Activated CD8-positive, alpha-beta memory T cell treated with anti-CD3 and anti-CD28 coated beads for 48 hours (primary cell): ENCODE measurements around the gene SCAMP4.

ENCODE experiments used
- DNase-seq, 3 experiments: peaks; one replicate each; pipeline ENCODE4 v3.0.0-alpha.2; 2020; ENCODE audit warnings: low read depth in 2 of 3, low spot score in 2 of 3

SCAMP4 gene

GRCh38 chr19:1905110-1905862 is at the start of gene SCAMP4, which contains the start of gene ADAT3:
SCAMP4 (plus strand) TSS chr19:1905399; CDS start chr19:1915020, 9,621 bp downstream.
ADAT3 (plus strand) TSS chr19:1905399; CDS start chr19:1912048, 6,649 bp downstream.
- DNase-seq: peak; percentile 79 to 97 (median 89)

- no peak for DNase-seq
Observed at GRCh38 chr19:1855828-1856255, 49.4 kb upstream of the SCAMP4 start.

GRCh38 chr19:1856345-1856697 is 48.9 kb upstream of the SCAMP4 start:
- DNase-seq: no peak

GRCh38 chr19:1856698-1857603 is 48.2 kb upstream of the SCAMP4 start:
- DNase-seq: no peak

- no peak for DNase-seq
Observed at GRCh38 chr19:1857648-1858326, 47.4 kb upstream of the SCAMP4 start.

- no peak for DNase-seq
Observed at GRCh38 chr19:1858412-1859081, 46.7 kb upstream of the SCAMP4 start.

GRCh38 chr19:1859331-1859781 is 45.8 kb upstream of the SCAMP4 start:
- no peak for DNase-seq

- DNase-seq: no peak
Observed at GRCh38 chr19:1860042-1860775, 45.0 kb upstream of the SCAMP4 start.

GRCh38 chr19:1860821-1861598 is 44.2 kb upstream of the SCAMP4 start:
- no peak for DNase-seq

GRCh38 chr19:1861599-1862031 is 43.6 kb upstream of the SCAMP4 start:
- no peak for DNase-seq

GRCh38 chr19:1862068-1862423 is 43.2 kb upstream of the SCAMP4 start:
- DNase-seq: no peak

- no peak for DNase-seq
Observed at GRCh38 chr19:1862424-1863327, 42.5 kb upstream of the SCAMP4 start.

- no peak for DNase-seq
Observed at GRCh38 chr19:1863328-1863637, 41.9 kb upstream of the SCAMP4 start, which contains the start of gene KLF16. KLF16 (minus strand) TSS chr19:1863579; CDS start chr19:1863497, 82 bp downstream.

GRCh38 chr19:1863638-1864479 is 41.3 kb upstream of the SCAMP4 start:
- peak; percentile 90 to 93 (median 93) for DNase-seq

GRCh38 chr19:1864480-1865171 is 40.6 kb upstream of the SCAMP4 start:
- no peak for DNase-seq

- DNase-seq: no peak
Observed at GRCh38 chr19:1865172-1866010, 39.8 kb upstream of the SCAMP4 start.
